Measurements from ENCODE around the gene RNU6-9. TPM values are rescaled to one million over a fixed set of nuclear protein-coding genes. Genes with fewer than 3 reads are reported as not detected.
A peak's percentile ranks its signal among the peaks of the same experiment; 100 is the strongest.

The RNU6-9 gene
- total RNA-seq, 1 donor from 2014 or later = not detected

GRCh38 chr19:899336-900042 lies 6.2 kb downstream of the RNU6-9 start:
- Histone ChIP-seq H3K4me1 (no peaks in the 10 kb centered on the region), H3K9me3 (no peaks in the 10 kb centered on the region), H3K4me3 (no peak overlapping the region), H3K27ac (no peak overlapping the region), H3K36me3 (peaks cover 9% of the 10 kb centered on the region), H3K27me3 (no peaks in the 10 kb centered on the region)
- ATAC-seq (no peak), DNase-seq (no peak)
- intact Hi-C loops (cut with DNase I) = no loop called here
- TF ChIP-seq, protein P1, sequence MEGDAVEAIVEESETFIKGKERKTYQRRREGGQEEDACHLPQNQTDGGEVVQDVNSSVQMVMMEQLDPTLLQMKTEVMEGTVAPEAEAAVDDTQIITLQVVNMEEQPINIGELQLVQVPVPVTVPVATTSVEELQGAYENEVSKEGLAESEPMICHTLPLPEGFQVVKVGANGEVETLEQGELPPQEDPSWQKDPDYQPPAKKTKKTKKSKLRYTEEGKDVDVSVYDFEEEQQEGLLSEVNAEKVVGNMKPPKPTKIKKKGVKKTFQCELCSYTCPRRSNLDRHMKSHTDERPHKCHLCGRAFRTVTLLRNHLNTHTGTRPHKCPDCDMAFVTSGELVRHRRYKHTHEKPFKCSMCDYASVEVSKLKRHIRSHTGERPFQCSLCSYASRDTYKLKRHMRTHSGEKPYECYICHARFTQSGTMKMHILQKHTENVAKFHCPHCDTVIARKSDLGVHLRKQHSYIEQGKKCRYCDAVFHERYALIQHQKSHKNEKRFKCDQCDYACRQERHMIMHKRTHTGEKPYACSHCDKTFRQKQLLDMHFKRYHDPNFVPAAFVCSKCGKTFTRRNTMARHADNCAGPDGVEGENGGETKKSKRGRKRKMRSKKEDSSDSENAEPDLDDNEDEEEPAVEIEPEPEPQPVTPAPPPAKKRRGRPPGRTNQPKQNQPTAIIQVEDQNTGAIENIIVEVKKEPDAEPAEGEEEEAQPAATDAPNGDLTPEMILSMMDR (IDR thresholded peaks at IDR 0.05) = no peak

- H3K36me3 ChIP-seq = peaks cover 9% of the 10 kb centered on the region
- no peaks in the 10 kb centered on the region for H3K27me3 ChIP-seq
- ATAC-seq = peak; percentile 4
- TF ChIP-seq, protein P1 (IDR thresholded peaks at IDR 0.05) = no peak
- no peaks in the 10 kb centered on the region for H3K9me3 ChIP-seq
- H3K4me1 ChIP-seq = no peaks in the 10 kb centered on the region
- intact Hi-C loops (cut with DNase I) = no loop called here
- DNase-seq = no peak
- no peak overlapping the region for H3K4me3 ChIP-seq
- no peak overlapping the region for H3K27ac ChIP-seq
Observed at GRCh38 chr19:900043-900301, 6.7 kb downstream of the RNU6-9 start.

- Histone ChIP-seq H3K27me3 (no peaks in the 10 kb centered on the region), H3K27ac (no peak overlapping the region), H3K9me3 (no peaks in the 10 kb centered on the region), H3K4me1 (no peaks in the 10 kb centered on the region), H3K36me3 (peaks cover 9% of the 10 kb centered on the region), H3K4me3 (no peak overlapping the region)
- intact Hi-C loops (cut with DNase I) = no loop called here
- ATAC-seq (peak; percentile 53), DNase-seq (no peak)
- TF ChIP-seq, protein P1 (IDR thresholded peaks at IDR 0.05) = no peak
Observed at GRCh38 chr19:900302-901111, 7.2 kb downstream of the RNU6-9 start.

DNA sequence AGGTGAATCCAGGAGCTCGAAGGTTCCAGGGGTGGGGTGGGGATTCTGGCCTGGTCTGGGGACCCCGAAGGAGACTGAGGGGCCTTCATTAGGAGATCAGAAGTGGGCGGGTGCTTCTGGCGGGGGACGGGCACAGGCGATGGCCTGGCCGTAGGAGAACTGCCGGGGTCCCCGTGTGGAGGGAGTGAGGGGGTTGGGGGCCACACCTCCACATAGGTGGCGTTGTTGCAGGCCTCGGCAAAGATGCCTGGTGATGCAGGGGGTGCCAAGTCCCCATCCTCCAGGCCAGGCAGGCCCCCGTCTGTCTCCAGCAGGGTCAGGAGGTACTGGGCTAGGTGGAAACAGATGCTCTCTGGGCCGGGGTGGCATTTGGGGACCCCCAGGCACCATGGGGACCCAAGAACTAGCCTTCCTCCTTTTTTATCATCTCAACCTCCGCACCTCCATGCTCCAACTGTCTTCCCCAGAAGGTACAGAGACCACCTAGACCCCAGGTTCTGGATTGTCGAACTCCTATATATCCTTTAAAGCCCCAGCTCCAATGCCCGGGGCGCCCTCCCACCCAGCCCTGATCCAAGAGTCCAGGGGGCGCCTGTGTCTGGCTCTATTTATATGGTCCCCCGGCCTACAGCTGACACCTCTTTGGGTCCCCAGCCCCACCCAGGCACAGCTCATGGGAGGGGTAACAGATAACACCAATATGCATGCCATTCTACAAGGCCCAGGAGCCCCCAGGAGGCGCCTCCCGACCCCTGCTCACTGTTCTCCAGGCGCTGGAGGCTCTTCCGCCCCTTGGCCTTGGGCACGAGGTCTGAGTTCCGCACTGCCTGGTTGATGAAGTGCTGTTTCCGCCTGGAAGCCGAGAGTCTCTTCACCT lies 8.2 kb downstream of the RNU6-9 start:
- no peaks in the 10 kb centered on the region for H3K27me3 ChIP-seq
- H3K27ac ChIP-seq = no peak overlapping the region
- peaks cover 9% of the 10 kb centered on the region for H3K36me3 ChIP-seq
- ATAC-seq (no peak), DNase-seq (no peak)
- H3K4me3 ChIP-seq = no peak overlapping the region
- H3K9me3 ChIP-seq = no peaks in the 10 kb centered on the region
- TF ChIP-seq, protein P1 (IDR thresholded peaks at IDR 0.05) = no peak
- intact Hi-C loops (cut with DNase I) = no loop called here
- H3K4me1 ChIP-seq = no peaks in the 10 kb centered on the region

DNA sequence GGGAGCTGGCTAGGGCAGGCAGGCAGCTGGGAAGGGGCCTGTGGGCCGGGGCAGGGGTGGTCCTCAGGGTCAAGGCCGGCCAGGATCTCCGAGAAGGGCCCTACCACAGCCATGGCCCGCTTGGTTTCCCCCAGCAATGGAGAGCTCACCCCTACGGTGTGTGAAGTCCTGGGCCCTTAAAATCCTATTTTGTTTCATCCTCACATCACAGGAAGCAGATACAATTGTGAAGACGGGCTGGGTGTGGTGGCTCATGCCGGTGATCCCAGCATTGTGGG lies 8.7 kb downstream of the RNU6-9 start:
- Histone ChIP-seq H3K4me1 (no peaks in the 10 kb centered on the region), H3K9me3 (no peaks in the 10 kb centered on the region), H3K36me3 (peaks cover 6% of the 10 kb centered on the region), H3K27ac (no peak overlapping the region), H3K27me3 (no peaks in the 10 kb centered on the region), H3K4me3 (no peak overlapping the region)
- DNase-seq = no peak
- TF ChIP-seq, protein P1 (IDR thresholded peaks at IDR 0.05) = no peak
- intact Hi-C loops (cut with DNase I) = no loop called here
- no peak for ATAC-seq
